Measurements from ENCODE around the gene TRNP1. TPM values are rescaled to one million over a fixed set of nuclear protein-coding genes. Genes with fewer than 3 reads are reported as not detected.

The TRNP1 gene
- polyA plus RNA-seq, 1 donor, result 0.96 TPM

DNA sequence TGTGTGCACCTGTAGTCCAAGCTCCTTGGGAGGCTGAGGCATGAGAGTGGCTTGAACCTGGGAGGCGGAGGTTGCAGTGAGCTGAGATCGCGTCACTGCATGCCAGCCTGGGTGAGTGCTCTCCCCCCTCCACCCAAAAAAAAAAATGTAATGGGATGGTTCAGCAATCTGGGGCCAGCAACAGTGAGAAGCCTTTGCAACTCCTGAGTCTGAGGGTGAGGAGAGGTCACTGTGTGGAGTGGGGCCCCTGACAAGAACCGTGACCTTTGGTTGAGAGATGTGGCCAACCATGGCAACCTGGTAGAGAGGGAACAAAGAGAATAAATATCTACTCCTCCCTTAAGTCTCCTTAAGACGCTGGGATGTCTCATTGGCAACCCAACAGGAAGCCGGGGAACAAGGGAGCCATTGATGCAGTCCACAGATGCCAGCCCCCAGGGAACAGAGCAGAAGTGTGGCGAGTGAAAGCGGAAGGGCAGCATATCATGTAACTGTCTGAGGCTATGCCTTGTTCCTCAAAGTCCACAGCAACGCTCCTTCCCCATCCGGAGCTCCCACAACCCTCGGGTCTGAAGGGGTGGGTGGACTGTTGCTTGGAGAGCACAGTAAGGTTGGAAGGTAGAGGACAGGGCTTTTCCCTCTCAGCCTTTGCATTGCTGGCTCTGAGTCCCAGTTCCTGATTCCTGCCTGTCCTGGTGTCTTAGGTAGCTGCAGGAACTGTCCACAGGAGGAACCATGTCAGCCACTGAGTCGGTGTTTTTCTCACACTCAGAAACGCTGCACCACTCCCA lies 8.3 kb downstream of the TRNP1 start:
- no peak for DNase-seq (ENCODE audit: low read depth)

DNA sequence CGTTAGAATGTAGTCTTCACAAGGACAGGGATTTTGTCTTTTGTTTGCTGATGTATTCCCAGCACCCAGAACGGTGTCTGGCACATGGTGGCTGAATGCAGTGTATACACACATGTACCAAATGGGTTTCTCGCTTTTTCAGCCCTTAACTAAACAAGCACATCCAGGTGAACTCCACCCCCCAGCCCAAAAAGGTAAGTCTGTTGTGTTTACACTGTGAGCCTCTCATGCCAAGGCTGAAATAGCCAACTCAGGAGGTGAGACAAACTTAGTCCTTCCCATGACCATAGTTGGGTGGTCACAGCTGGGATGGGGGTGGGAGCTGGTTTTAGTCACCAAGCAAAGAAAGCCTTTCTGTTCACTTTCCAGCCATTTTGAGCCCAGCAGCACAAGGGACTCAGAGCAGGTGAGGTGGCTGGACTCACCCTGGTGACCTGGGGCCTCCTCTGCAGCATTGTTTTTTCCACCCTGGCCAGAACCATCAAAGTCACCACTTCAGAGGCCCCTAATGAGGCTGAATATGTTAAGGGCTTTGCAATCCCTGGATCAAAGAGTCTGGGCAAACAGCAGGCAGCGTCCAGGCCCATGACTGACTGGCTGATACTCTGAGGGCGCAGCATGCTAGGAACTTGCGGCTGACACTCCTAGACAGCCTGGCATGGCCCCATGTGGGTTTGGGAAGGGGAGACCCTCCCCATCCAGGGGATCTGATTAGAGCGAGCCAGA lies 10.4 kb downstream of the TRNP1 start:
- DNase-seq (ENCODE audit: low read depth), result no peak

GRCh38 chr1:27004471-27005165 lies 11.1 kb downstream of the TRNP1 start:
- no peak for DNase-seq (ENCODE audit: low read depth)

- DNase-seq (ENCODE audit: low read depth), result no peak
Measured at GRCh38 chr1:27005166-27005530, 11.7 kb downstream of the TRNP1 start.

- DNase-seq (ENCODE audit: low read depth), result no peak
Measured at GRCh38 chr1:27005648-27006496, 12.4 kb downstream of the TRNP1 start.

- no peak for DNase-seq (ENCODE audit: low read depth)
Measured at GRCh38 chr1:27006683-27007082, 13.2 kb downstream of the TRNP1 start.

DNA sequence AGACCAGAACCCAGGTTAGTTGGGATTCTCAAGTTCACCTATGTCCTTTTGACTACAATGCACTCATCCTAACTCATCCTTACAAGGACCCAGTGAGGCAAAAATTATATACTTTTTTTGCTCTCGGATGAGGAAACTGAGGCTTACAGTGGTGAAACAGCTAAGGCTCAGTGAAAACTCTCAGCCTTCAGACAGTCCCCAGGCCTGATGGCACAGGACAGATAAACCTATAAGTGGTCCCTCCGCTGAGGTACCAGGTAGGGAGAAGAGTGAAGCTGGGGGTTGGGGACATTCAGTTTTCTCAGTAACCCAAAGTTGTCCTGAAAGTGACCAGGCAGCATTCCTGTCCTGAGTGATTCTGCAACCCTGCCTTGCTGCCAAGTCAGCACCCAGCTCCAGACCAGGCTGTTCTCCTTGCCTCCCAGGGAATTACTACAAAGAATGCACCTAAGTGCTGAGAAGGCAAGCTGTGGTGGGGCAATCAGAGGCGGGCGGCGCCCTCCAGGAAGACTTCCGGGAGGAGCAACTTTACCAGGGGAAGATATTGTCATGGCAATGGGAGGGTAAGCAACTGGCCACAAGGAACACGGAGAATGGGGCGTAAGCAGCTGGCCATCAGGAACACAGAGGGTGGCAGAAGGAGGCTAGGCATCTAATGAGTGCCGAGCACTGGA lies 14.6 kb downstream of the TRNP1 start:
- no peak for DNase-seq (ENCODE audit: low read depth)

- DNase-seq (ENCODE audit: low read depth), result no peak
Measured at GRCh38 chr1:27009601-27010197, 16.2 kb downstream of the TRNP1 start.

DNA sequence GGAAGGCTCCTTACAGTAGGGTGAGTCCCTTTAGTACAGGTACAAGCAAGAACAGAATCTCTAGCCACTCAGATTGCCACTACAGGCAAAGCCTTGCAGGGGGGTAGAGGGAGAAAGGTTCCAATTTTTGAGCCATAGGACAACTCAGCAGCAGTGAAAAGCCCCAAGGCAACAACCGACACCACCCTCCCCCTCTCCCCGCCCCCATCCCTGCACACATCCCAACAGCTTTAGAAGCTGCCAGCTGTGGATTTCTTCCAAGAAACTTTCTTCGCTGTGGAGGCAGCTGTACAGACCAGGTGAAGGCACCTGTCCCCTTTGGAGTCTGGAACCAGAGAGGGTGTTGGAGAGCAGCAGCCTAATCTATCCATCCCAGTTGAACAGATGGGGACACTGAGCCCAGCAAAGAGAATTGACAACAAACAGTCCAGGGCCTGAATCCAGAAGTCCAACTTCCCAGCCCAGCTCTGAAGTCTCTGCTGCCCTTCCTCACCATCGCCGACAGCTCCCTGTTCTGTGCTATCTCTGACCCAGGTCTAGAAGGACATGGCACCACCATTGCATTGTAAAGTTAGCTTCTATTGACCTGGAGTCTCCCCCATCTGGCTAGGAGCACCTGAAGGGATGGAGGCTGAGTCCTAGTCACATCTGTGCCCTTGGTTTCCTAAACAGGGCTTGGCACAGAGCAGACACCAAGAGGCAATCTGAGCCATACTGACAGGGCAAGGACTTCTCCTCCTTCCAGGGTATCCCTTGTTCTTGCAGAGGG lies 16.9 kb downstream of the TRNP1 start:
- DNase-seq (ENCODE audit: low read depth), result no peak

DNA sequence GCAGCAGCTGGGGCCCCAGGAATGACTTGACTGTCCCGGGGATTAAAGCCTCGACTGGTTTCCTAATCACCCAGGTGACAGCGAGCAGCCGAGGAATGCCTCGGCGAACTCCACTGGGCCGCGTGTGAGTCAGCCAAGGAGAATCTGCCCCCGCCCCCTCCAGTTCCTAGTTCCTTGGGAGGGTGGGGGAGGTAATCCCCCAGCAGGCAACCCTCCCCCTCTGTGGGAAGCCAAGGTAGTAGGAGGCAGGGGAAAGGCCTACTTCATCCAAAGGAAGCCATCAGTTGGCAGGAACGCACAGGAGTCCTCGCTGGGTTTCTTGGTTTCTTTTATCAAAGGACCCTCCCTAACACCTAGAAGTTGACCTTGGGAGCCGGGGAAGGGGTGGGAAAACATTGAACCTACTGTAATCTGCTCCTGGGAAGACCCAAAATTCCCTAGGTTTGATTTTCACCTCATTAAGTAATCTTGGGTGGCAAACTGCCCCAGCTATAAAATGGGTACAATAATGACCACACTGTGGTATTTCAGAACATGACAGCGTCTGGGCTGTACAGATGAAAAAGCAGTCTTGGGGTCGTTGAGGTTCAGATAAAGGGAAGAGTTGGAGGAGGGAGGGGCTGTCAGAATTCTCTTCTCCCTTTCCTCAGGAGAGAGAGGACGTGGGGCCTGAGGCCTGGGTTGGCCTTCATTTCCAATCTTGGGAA lies 17.7 kb downstream of the TRNP1 start:
- no peak for DNase-seq (ENCODE audit: low read depth)

DNA sequence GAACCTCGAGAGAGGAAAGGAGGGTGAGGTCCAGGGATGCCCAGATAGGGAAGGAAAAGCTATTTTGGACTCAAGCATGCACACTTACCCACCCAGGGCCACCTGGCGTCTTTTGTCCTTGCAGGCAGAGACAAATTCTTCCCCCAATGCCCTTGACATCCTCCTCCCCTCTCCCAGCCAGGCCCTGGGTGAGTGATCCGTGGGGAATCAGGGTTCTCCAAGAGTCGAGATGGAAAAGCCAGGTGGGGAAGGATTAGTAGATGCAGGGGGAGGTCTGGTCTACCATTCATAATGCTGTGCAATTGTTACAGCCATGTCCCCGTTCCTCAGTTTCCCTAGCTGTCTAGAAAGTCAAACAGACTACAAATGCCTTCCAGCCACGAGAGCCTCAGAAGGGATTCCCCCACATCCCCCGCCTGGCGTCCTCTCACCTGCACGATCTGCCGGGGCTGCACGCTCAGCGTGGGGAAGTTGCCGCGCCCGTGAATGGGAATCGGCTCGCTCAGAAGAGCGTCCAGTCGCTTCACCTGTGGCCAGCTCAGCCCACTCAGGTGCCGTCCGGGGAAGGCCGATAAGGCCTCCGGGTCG lies 18.6 kb downstream of the TRNP1 start:
- no peak for DNase-seq (ENCODE audit: low read depth)

- DNase-seq (ENCODE audit: low read depth), result no peak
Measured at GRCh38 chr1:27015260-27015659, 21.8 kb downstream of the TRNP1 start.

- DNase-seq (ENCODE audit: low read depth), result no peak
Measured at GRCh38 chr1:27016376-27016775, 22.9 kb downstream of the TRNP1 start.

DNA sequence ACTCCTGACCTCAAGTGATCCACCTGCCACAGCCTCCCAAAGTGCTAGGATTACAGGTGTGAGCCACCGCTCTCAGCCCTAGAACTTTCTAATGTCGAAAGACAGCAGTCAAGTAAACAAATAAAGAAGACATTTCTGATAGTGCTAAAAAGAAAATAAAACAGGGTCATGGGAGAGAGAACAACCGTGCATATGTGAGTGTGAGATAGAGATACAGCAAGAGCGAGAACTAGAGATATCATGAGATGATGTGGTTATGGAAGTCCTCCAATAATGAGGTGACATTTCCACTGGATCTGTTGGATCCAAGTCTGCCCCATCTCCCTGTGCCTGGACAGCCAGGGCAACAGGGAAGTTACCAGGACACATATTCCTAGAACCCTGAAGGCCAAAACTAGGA lies 23.7 kb downstream of the TRNP1 start:
- DNase-seq (ENCODE audit: low read depth), result no peak

GRCh38 chr1:27018316-27018715 lies 24.8 kb downstream of the TRNP1 start:
- no peak for DNase-seq (ENCODE audit: low read depth)

DNA sequence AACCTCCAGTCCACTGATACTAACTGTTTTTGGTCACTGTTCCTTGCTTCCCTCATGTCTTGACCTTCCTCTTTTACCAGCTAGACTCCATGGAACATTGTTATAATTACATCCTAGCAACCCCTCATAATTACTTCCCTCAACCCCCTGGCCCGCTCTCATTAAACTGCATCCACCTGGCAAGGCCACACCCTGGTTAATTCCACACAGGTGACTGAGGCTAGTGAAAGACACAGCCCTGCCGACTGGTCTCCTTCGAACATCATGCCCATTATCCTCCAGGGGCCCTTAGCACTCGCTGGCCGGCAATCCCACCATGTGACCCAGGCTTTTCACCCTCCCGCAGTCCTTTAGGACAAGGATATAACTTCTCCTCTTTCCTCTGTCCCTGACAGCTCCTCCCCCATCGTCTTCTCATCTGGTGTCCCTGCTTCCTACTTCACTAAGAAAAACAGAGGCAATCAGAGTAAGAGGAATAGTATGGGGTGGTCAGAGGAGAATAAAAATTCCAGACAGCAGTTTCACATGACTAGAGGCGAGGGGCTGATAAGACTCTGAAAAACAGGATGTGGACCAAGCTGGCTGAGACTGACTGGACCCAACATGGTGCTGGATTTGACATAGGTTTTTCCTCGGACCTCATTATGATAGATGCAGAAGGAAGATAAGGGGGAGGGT lies 28.0 kb downstream of the TRNP1 start:
- no peak for DNase-seq (ENCODE audit: low read depth)

GRCh38 chr1:27025718-27026117 lies 32.2 kb downstream of the TRNP1 start:
- DNase-seq (ENCODE audit: low read depth), result no peak
